WTC11 (cell line): ENCODE data around the gene A1BG. TPM values are rescaled to one million over a fixed set of nuclear protein-coding genes. Genes with fewer than 3 reads are reported as not detected.

Experiments
- ATAC-seq: fragments of 200-7000 bp; cut with Tn5 transposase; 2 replicates; pipeline ENCODE4 v1.10.0; 2021; ENCODE audit warnings: mild to moderate bottlenecking, moderate library complexity
- CTCF ChIA-PET: fragments of 300-600 bp; sonication (Branson Sonifier 250); formaldehyde crosslinking; loops from one replicate; lab custom pipeline; 2021; ENCODE audit warnings: antibody characterized with exemption; lab: Charles Lee
- POLR2A ChIA-PET: fragments of 350-600 bp; sonication (Branson Sonifier 250); formaldehyde crosslinking; loops from one replicate; lab custom pipeline; 2021; ENCODE audit warnings: antibody characterized with exemption; lab: Charles Lee
- DNase-seq: peaks from one replicate; pipeline ENCODE4 v3.0.0; 2021; ENCODE audit warnings: low spot score
- H3K27ac Mint-ChIP-seq: 2 replicates; pipeline ENCODE4 v1.8.0; 2021; ENCODE audit warnings: mixed read lengths
- H3K27me3 Mint-ChIP-seq: 2 replicates; pipeline ENCODE4 v1.8.0; 2021; ENCODE audit warnings: low read depth, mild to moderate bottlenecking, moderate library complexity, mixed read lengths
- H3K36me3 Mint-ChIP-seq: 2 replicates; pipeline ENCODE4 v1.8.0; 2021; ENCODE audit warnings: mixed read lengths
- H3K4me1 Mint-ChIP-seq: 2 replicates; pipeline ENCODE4 v1.8.0; 2022; ENCODE audit warnings: mixed read lengths
- H3K4me3 Mint-ChIP-seq: 2 replicates; pipeline ENCODE4 v1.8.0; 2021; ENCODE audit warnings: mild to moderate bottlenecking, moderate library complexity, mixed read lengths
- H3K9me3 Mint-ChIP-seq: 2 replicates; pipeline ENCODE4 v1.8.0; 2021; ENCODE audit warnings: mixed read lengths
- AFF4 ChIP-seq: sonication (generic); formaldehyde crosslinking; IDR thresholded peaks from 2 replicates; pipeline ENCODE4 v1.8.1; 2023; ENCODE audit warnings: mild to moderate bottlenecking, missing genetic modification reagents, borderline replicate concordance
- AR ChIP-seq: fragments of 250-450 bp; sonication (Bioruptor Pico); IDR thresholded peaks from 2 replicates; pipeline ENCODE4 v1.9.0; 2021; ENCODE audit warnings: mild to moderate bottlenecking
- ARID4B ChIP-seq: sonication (generic); formaldehyde crosslinking; IDR thresholded peaks from 2 replicates; pipeline ENCODE4 v1.8.0; 2023; ENCODE audit warnings: missing genetic modification reagents, mild to moderate bottlenecking, borderline replicate concordance
- ELF4 ChIP-seq: sonication (generic); formaldehyde crosslinking; IDR thresholded peaks from 2 replicates; pipeline ENCODE4 v1.8.1; 2022; ENCODE audit warnings: low read depth, mild to moderate bottlenecking, moderate library complexity, missing genetic modification reagents
- FOXJ3 ChIP-seq: sonication (generic); formaldehyde crosslinking; IDR thresholded peaks from 2 replicates; pipeline ENCODE4 v1.9.0; 2021; ENCODE audit warnings: missing genetic modification reagents, mild to moderate bottlenecking, borderline replicate concordance
- GTF2I ChIP-seq: fragments of 250-450 bp; sonication (Bioruptor Pico); conservative IDR thresholded peaks from 2 replicates; pipeline ENCODE4 v1.4.0; 2021; ENCODE audit warnings: mild to moderate bottlenecking
- JUN ChIP-seq: sonication (generic); formaldehyde crosslinking; IDR thresholded peaks from 2 replicates; pipeline ENCODE4 v1.8.0; 2023; ENCODE audit warnings: mild to moderate bottlenecking, missing genetic modification reagents
- MAX ChIP-seq: sonication (generic); formaldehyde crosslinking; IDR thresholded peaks from 2 replicates; pipeline ENCODE4 v1.8.0; 2022; ENCODE audit warnings: mild to moderate bottlenecking, missing genetic modification reagents
- NR3C1 ChIP-seq: sonication (generic); formaldehyde crosslinking; conservative IDR thresholded peaks from 2 replicates; pipeline ENCODE4 v1.8.1; 2023; ENCODE audit warnings: low read depth, mild to moderate bottlenecking, missing genetic modification reagents
- SOX15 ChIP-seq: fragments of 250-450 bp; sonication (Bioruptor Pico); IDR thresholded peaks from 2 replicates; pipeline ENCODE4 v1.9.0; 2021; ENCODE audit warnings: mild to moderate bottlenecking
- SP1 ChIP-seq: sonication (generic); formaldehyde crosslinking; conservative IDR thresholded peaks from 2 replicates; pipeline ENCODE4 v1.8.1; 2022; ENCODE audit warnings: missing genetic modification reagents
- TEAD4 ChIP-seq: sonication (generic); formaldehyde crosslinking; IDR thresholded peaks from 2 replicates; pipeline ENCODE4 v1.8.0; 2022; ENCODE audit warnings: mild to moderate bottlenecking, missing genetic modification reagents
- ZNF219 ChIP-seq: sonication (generic); formaldehyde crosslinking; IDR thresholded peaks from 2 replicates; pipeline ENCODE4 v1.8.0; 2023; ENCODE audit warnings: missing genetic modification reagents, mild to moderate bottlenecking, borderline replicate concordance
- ZNF396 ChIP-seq: fragments of 250-450 bp; sonication (Bioruptor Pico); IDR thresholded peaks from 2 replicates; pipeline ENCODE4 v1.8.0; 2021; ENCODE audit warnings: mild to moderate bottlenecking, moderate library complexity, borderline replicate concordance
- total RNA-seq: library from RNA; stranded (reverse); gene quantifications from 3 replicates; pipeline ENCODE4 v1.2.3, GENCODE V29; 2021

The A1BG gene
- total RNA-seq, 1 experiment from 2014 or later: 24.3 TPM

GRCh38 chr19:58326914-58327726 is 26.2 kb downstream of the A1BG start, which contains the start of gene ZSCAN22 (continued):
- TF ChIP-seq ELF4 (CRISPR knock-in tag) (no peak), SP1 (CRISPR knock-in tag) (peak; percentile 78), AFF4 (CRISPR knock-in tag) (no peak), JUN (no peak), ARID4B (peak; percentile 95), MAX (CRISPR knock-in tag) (peak; percentile 78; the same call in 1 of the 2 replicates), TEAD4 (CRISPR knock-in tag) (no peak)

- CTCF ChIA-PET: interaction anchor here (0.9 to 2.3 kb wide), 8 partner anchors 12 to 193 kb away, joined by 3 to 12 read pairs (median 4); partner anchors contain the start of genes ZBTB45, ZNF497 and ZNF544
- DNase-seq (no peak), ATAC-seq (peak; percentile 19)
- POLR2A ChIA-PET: interaction anchor here (0.9 to 1.5 kb wide), 5 partner anchors 36 to 143 kb away, joined by 3 to 9 read pairs (median 4); partner anchors contain the start of genes ZNF274, ZNF497 and ZNF584
- no peak overlapping the region for H3K4me3 Mint-ChIP-seq
- no peaks in the 10 kb centered on the region for H3K27me3 Mint-ChIP-seq
- no peaks in the 10 kb centered on the region for H3K9me3 Mint-ChIP-seq
- no peaks in the 10 kb centered on the region for H3K36me3 Mint-ChIP-seq
- TF ChIP-seq ZNF396 (CRISPR knock-in tag): no peak
- TF ChIP-seq NR3C1 (CRISPR knock-in tag): no peak
- TF ChIP-seq ZNF219 (CRISPR knock-in tag): no peak
- no peak for TF ChIP-seq ARID4B
- no peak for TF ChIP-seq FOXJ3 (CRISPR knock-in tag)
- TF ChIP-seq GTF2I (CRISPR knock-in tag): no peak
- TF ChIP-seq ELF4 (CRISPR knock-in tag): no peak
- no peak for TF ChIP-seq AR
- no peak for TF ChIP-seq SP1 (CRISPR knock-in tag)
- no peak for TF ChIP-seq SOX15 (CRISPR knock-in tag)
- no peak overlapping the region for H3K27ac Mint-ChIP-seq
- H3K4me1 Mint-ChIP-seq: peaks cover 4% of the 10 kb centered on the region; the same call in 1 of the 2 replicates
Observed at GRCh38 chr19:58326501-58326913, 26.8 kb downstream of the A1BG start.
